Fibroblast of lung (primary cell): ENCODE results near the gene DDX42. TPM values are rescaled to one million over a fixed set of nuclear protein-coding genes. Genes with fewer than 3 reads are reported as not detected.

Source experiments
- DNase-seq, 2 donors: peaks; one replicate each; pipeline versions ENCODE4 v3.0.0 to v3.0.0-alpha.2; 2010; ENCODE audit warnings: low read depth in 2 of 2
- H2AFZ ChIP-seq: 2 replicates; pipeline ENCODE4 v1.5.1; 2012; ENCODE audit warnings: low read length, control low read depth, inconsistent platforms
- H3K27ac ChIP-seq: 2 replicates; pipeline ENCODE4 v1.5.1; 2011; ENCODE audit warnings: low read length, control low read depth; ENCODE audit not compliant: insufficient read depth
- H3K27me3 ChIP-seq: 2 replicates; pipeline ENCODE4 v1.5.1; 2011; ENCODE audit warnings: mild to moderate bottlenecking, low read length; ENCODE audit not compliant: control insufficient read depth, insufficient read depth
- H3K36me3 ChIP-seq: 2 replicates; pipeline ENCODE4 v1.5.1; 2011; ENCODE audit warnings: low read length; ENCODE audit not compliant: control insufficient read depth, insufficient read depth
- H3K4me1 ChIP-seq: 2 replicates; pipeline ENCODE4 v1.5.1; 2011; ENCODE audit warnings: low read length; ENCODE audit not compliant: control insufficient read depth, insufficient read depth; ENCODE audit errors: extremely low read depth
- H3K4me2 ChIP-seq: 2 replicates; pipeline ENCODE4 v1.5.1; 2011; ENCODE audit warnings: low read length, control low read depth; ENCODE audit not compliant: insufficient read depth; ENCODE audit errors: extremely low read depth
- H3K4me3 ChIP-seq, 4 experiments: fragments of 200-600 bp in 1 of 4; sonication (generic) in 1 of 4; replicated peaks in 1 of 4; 2 replicates each; pipeline ENCODE4 v1.5.1; 2011 to 2016; ENCODE audit warnings: low read length in 4 of 4, low read depth in 3 of 4, mild to moderate bottlenecking in 3 of 4, control low read depth in 2 of 4, inconsistent platforms in 1 of 4, mixed read lengths in 1 of 4; ENCODE audit not compliant: insufficient read depth in 1 of 4; ENCODE audit errors: control extremely low read depth in 1 of 4
- H3K79me2 ChIP-seq: 2 replicates; pipeline ENCODE4 v1.5.1; 2012; ENCODE audit warnings: mild to moderate bottlenecking, low read length, inconsistent platforms; ENCODE audit not compliant: control insufficient read depth, insufficient read depth
- H3K9ac ChIP-seq: 2 replicates; pipeline ENCODE4 v1.5.1; 2011; ENCODE audit warnings: mild to moderate bottlenecking, low read length, control low read depth; ENCODE audit not compliant: insufficient read depth
- H3K9me3 ChIP-seq: 2 replicates; pipeline ENCODE4 v1.5.1; 2012; ENCODE audit warnings: low read depth, low read length; ENCODE audit not compliant: control insufficient read depth, insufficient read depth
- H4K20me1 ChIP-seq: 2 replicates; pipeline ENCODE4 v1.5.1; 2011; ENCODE audit warnings: low read length; ENCODE audit not compliant: control insufficient read depth, insufficient read depth; ENCODE audit errors: extremely low read depth
- CTCF ChIP-seq, 2 donors: IDR thresholded peaks in 1 of 2; conservative IDR thresholded peaks in 1 of 2; 1 replicate in 1 of 2; 2 replicates in 1 of 2; pipeline ENCODE4 v1.5.1; 2011 to 2012; ENCODE audit warnings: low read length in 2 of 2, control low read depth in 1 of 2, inconsistent platforms in 1 of 2, low read depth in 1 of 2, mild to moderate bottlenecking in 1 of 2
- EZH2 ChIP-seq: IDR thresholded peaks from 2 replicates; pipeline ENCODE4 v1.5.1; 2012; ENCODE audit warnings: low read length, control low read depth, mild to moderate bottlenecking; ENCODE audit errors: missing control alignments
- polyA plus RNA-seq, 2 donors: library from polyadenylated mRNA; depleted of rRNA in 1 of 2; stranded (reverse) in 1 of 2; unstranded in 1 of 2; fragments of >200 nt; gene quantifications; 2 replicates each; pipeline ENCODE4 v1.2.1, GENCODE V29; 2011 to 2012; ENCODE audit warnings: missing spikeins in 1 of 2
- total RNA-seq: library from RNA; depleted of rRNA; stranded (reverse); fragments of >200 nt; gene quantifications from 2 replicates; pipeline ENCODE4 v1.2.1, GENCODE V29; 2014

DDX42 gene
- total and polyA plus RNA-seq, 2 donors (not counting 1 experiment from before 2014, with no cell fraction given) = 61.8 to 81.5 TPM

GRCh38 chr17:63754046-63754445 lies 19.9 kb upstream of the DDX42 start:
- DNase-seq = no peak
- Histone ChIP-seq H3K4me1 (no peaks in the 10 kb centered on the region), H3K4me3 (no peak overlapping the region), H3K27ac (no peak overlapping the region), H4K20me1 (no peaks in the 10 kb centered on the region), H3K36me3 (peaks cover 5% of the 10 kb centered on the region), H3K4me2 (no peak overlapping the region), H3K9me3 (no peaks in the 10 kb centered on the region), H3K27me3 (no peaks in the 10 kb centered on the region), H3K79me2 (no peaks in the 10 kb centered on the region), H3K9ac (no peak overlapping the region), H2AFZ (no peak overlapping the region)
- no peak for TF ChIP-seq CTCF (conservative IDR thresholded peaks at IDR 0.05 in 1 of 2, IDR thresholded peaks at IDR 0.05 in 1 of 2; ENCODE audit: low read depth in 1 of 2, low read length in 2 of 2)
- no peak for TF ChIP-seq EZH2

DNA sequence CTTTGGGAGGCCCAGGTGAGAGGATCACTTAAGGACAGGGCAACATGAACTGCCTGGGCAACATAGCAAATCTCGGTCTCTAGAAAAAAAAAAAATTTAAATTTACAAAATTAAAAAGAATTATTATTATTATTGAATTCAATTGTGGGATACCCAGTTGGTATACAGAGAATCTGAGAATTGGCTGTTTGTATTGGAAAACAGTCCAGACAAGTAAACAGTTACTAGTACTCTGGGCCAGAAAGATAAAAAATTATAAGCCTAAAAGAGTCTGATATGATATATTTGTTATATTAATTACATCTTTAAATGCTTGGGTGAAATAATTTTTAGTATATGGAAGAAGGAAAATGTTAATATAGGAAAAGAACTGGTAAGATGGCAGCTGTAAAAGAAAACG lies 15.5 kb upstream of the DDX42 start:
- Histone ChIP-seq H3K4me1 (no peaks in the 10 kb centered on the region), H3K27ac (no peak overlapping the region), H3K9ac (no peak overlapping the region), H3K36me3 (peaks cover 5% of the 10 kb centered on the region), H3K9me3 (no peaks in the 10 kb centered on the region), H3K4me3 (no peak overlapping the region), H4K20me1 (no peaks in the 10 kb centered on the region), H2AFZ (no peak overlapping the region), H3K79me2 (no peaks in the 10 kb centered on the region), H3K4me2 (no peak overlapping the region), H3K27me3 (no peaks in the 10 kb centered on the region)
- TF ChIP-seq EZH2 (no peak), CTCF (conservative IDR thresholded peaks at IDR 0.05 in 1 of 2, IDR thresholded peaks at IDR 0.05 in 1 of 2; ENCODE audit: low read depth in 1 of 2, low read length in 2 of 2) (no peak)
- no peak for DNase-seq

DNA sequence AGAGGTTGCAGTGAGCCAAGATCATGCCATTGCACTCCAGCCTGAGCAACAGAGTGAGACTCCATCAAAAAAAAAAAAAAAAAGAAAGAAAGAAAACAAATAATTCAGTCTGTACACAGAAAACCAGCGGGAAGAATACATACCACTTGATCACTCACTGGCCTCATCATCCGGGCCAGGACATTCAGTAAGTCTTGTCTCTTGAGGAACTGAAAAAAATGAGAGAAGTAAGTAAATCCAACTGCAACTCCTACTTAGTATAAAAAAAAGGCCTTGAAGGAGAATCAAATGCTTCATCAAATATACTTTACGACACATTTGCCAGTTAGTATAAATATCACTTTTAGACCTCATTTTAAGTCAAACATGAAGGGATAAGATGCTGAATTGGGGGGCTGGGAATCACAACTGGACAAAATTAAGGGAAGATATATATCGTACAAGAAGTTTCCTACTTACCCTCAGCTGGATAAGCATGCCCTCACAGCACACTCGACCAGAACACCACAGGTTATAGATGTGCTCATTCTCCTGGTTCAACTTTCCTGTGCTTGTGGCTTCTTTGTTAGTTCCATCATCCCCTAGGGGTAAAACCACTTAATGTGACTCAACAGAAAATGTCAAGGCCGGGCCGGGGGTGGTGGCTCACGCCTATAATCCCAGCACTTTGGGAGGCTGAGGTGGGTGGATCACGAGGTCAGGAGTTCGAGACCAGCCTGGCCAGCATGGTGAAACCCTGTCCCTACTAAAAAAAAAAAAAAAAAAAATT lies 13.0 kb upstream of the DDX42 start:
- TF ChIP-seq CTCF (conservative IDR thresholded peaks at IDR 0.05 in 1 of 2, IDR thresholded peaks at IDR 0.05 in 1 of 2; ENCODE audit: low read depth in 1 of 2, low read length in 2 of 2) = no peak
- TF ChIP-seq EZH2 = no peak
- Histone ChIP-seq H3K9ac (no peak overlapping the region), H3K27ac (no peak overlapping the region), H3K36me3 (peaks cover 7% of the 10 kb centered on the region), H3K4me3 (no peak overlapping the region), H3K27me3 (no peaks in the 10 kb centered on the region), H3K79me2 (peaks cover 5% of the 10 kb centered on the region), H3K4me2 (no peak overlapping the region), H3K4me1 (no peaks in the 10 kb centered on the region), H2AFZ (no peak overlapping the region), H4K20me1 (no peaks in the 10 kb centered on the region), H3K9me3 (no peaks in the 10 kb centered on the region)
- peak in 1 of 2 donors; percentile 9 for DNase-seq
